Measurements from ENCODE around the gene RBP5.

Gene RBP5

GRCh38 chr12:7158781-7159609, 30.3 kb upstream of the RBP5 start:
- no peak for FAIRE-seq
- no peak for DNase-seq (ENCODE audit: insufficient read length, low spot score)
- TF ChIP-seq SPI1 (IDR thresholded peaks at IDR 0.05; ENCODE audit: low read depth, low read length) (no peak), POLR2AphosphoS5 (IDR thresholded peaks at IDR 0.05; ENCODE audit: low read depth, low read length) (no peak), POLR2A (IDR thresholded peaks at IDR 0.05; ENCODE audit: low read depth, low read length) (no peak), POU2F2 (IDR thresholded peaks at IDR 0.05; ENCODE audit: low read depth, low read length) (no peak), PAX5 (IDR thresholded peaks at IDR 0.05; ENCODE audit: insufficient read depth, low read length, severe bottlenecking) (no peak), TAF1 (IDR thresholded peaks at IDR 0.05; ENCODE audit: low read depth, low read length) (no peak)

DNA sequence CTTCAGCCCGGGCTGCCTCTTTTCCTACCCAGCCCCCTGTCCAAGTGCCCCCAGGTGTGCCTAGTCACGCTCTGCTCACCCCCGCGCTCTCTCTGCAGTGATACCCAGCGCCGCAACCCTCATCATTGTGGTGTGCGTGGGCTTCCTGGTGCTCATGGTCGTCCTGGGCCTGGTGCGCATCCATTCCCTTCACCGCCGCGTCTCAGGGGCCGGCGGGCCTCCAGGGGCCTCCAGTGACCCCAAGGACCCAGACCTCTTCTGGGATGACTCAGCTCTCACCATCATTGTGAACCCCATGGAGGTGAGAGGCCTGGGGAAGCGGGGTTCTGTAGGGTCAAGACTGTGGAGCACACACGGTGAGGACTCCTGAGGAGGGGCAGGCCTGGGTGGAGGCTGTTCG, 28.7 kb upstream of the RBP5 start:
- no peak for DNase-seq (ENCODE audit: insufficient read length, low spot score)
- FAIRE-seq, result no peak
- no peak for TF ChIP-seq PAX5 (IDR thresholded peaks at IDR 0.05; ENCODE audit: insufficient read depth, low read length, severe bottlenecking)
- TF ChIP-seq SPI1 (IDR thresholded peaks at IDR 0.05; ENCODE audit: low read depth, low read length), result no peak
- TF ChIP-seq POLR2A (IDR thresholded peaks at IDR 0.05; ENCODE audit: low read depth, low read length), result no peak
- TF ChIP-seq POLR2AphosphoS5 (IDR thresholded peaks at IDR 0.05; ENCODE audit: low read depth, low read length), result no peak
- TF ChIP-seq POU2F2 (IDR thresholded peaks at IDR 0.05; ENCODE audit: low read depth, low read length), result no peak
- TF ChIP-seq TAF1 (IDR thresholded peaks at IDR 0.05; ENCODE audit: low read depth, low read length), result no peak

DNA sequence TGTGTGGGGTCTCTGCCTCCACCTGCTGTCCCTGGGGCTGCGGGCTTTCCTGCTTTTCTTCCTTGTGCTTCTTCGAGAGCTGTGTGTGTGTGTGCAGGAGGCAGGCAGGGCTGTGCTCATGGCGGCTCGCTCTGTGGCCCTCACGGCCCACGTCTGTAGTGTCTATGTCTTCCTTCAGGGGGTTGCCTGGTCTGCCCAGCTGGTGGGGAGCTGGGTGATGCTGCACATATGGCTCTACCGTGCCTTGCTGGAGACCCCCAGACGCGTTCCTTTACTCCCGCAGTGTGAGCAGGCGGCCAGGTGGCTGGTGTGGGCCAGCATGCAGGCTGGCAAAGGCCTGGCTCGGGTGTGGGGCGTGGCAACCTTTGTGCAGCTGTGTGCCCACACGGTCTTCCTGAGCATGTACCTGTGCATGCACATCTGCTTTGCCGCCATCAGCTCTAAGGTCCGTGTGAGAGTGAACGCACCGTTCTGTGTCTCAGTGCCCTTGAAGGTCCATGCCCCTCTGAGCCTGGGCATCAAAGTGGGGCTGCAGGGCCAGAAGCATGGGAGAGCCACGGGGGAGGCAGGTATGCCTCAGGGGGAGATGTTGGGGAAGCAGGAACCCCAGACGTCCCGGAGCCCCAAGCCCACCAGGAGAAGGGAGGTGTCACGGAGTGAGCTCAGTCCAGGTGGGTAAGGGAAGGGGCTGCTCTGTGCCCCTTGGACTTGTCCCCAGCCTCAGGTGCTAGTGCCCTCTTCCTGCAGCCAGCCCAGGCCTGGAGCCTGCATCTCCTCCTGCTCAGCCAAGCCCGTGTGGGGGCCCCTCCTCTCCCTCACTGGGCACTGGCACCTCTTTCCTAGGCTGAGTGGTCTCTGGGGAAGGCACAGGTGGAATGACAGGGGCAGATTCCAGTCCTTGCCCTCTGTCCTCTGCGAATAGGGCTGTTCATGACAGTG, 27.8 kb upstream of the RBP5 start:
- DNase-seq (ENCODE audit: insufficient read length, low spot score) (no peak), FAIRE-seq (no peak)
- no peak for TF ChIP-seq POU2F2 (IDR thresholded peaks at IDR 0.05; ENCODE audit: low read depth, low read length)
- TF ChIP-seq PAX5 (IDR thresholded peaks at IDR 0.05; ENCODE audit: insufficient read depth, low read length, severe bottlenecking), result no peak
- no peak for TF ChIP-seq TAF1 (IDR thresholded peaks at IDR 0.05; ENCODE audit: low read depth, low read length)
- no peak for TF ChIP-seq POLR2A (IDR thresholded peaks at IDR 0.05; ENCODE audit: low read depth, low read length)
- no peak for TF ChIP-seq POLR2AphosphoS5 (IDR thresholded peaks at IDR 0.05; ENCODE audit: low read depth, low read length)
- no peak for TF ChIP-seq SPI1 (IDR thresholded peaks at IDR 0.05; ENCODE audit: low read depth, low read length)

DNA sequence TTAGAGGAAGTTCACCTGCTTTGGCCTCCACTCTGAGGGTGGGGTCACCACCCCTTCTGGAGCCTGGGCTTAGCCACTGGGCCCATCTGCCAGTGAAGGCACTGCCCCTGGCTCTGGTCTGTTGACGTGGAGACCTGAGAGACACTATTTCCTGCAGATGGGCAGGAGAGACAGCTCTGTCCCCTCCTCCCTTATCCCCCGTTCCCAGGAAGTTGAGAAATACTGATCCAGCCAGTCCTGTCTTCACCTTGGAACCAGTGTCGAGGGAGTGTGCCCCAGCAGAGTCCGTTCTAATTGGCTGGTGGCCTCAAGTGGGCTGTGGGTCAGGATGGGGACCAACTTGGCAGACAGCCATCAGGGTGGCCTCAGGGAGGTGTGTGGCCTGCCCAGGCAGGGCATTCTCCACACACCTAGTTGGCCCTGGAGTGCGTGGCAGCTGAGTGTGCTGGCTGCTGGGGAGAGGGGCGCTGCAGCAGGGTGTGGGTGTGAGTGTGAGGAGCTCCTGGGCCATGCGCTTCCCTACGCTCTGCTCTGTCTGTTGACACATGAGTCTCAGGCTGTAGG, 26.9 kb upstream of the RBP5 start:
- TF ChIP-seq TAF1 (IDR thresholded peaks at IDR 0.05; ENCODE audit: low read depth, low read length), result no peak
- TF ChIP-seq POLR2A (IDR thresholded peaks at IDR 0.05; ENCODE audit: low read depth, low read length), result no peak
- TF ChIP-seq SPI1 (IDR thresholded peaks at IDR 0.05; ENCODE audit: low read depth, low read length), result no peak
- TF ChIP-seq PAX5 (IDR thresholded peaks at IDR 0.05; ENCODE audit: insufficient read depth, low read length, severe bottlenecking), result no peak
- TF ChIP-seq POLR2AphosphoS5 (IDR thresholded peaks at IDR 0.05; ENCODE audit: low read depth, low read length), result no peak
- TF ChIP-seq POU2F2 (IDR thresholded peaks at IDR 0.05; ENCODE audit: low read depth, low read length), result no peak
- no peak for DNase-seq (ENCODE audit: insufficient read length, low spot score)
- no peak for FAIRE-seq

GRCh38 chr12:7154901-7155470, 26.3 kb upstream of the RBP5 start:
- TF ChIP-seq POU2F2 (IDR thresholded peaks at IDR 0.05; ENCODE audit: low read depth, low read length), result no peak
- no peak for TF ChIP-seq PAX5 (IDR thresholded peaks at IDR 0.05; ENCODE audit: insufficient read depth, low read length, severe bottlenecking)
- no peak for TF ChIP-seq TAF1 (IDR thresholded peaks at IDR 0.05; ENCODE audit: low read depth, low read length)
- no peak for TF ChIP-seq SPI1 (IDR thresholded peaks at IDR 0.05; ENCODE audit: low read depth, low read length)
- no peak for TF ChIP-seq POLR2AphosphoS5 (IDR thresholded peaks at IDR 0.05; ENCODE audit: low read depth, low read length)
- no peak for TF ChIP-seq POLR2A (IDR thresholded peaks at IDR 0.05; ENCODE audit: low read depth, low read length)
- DNase-seq (ENCODE audit: insufficient read length, low spot score), result no peak
- FAIRE-seq, result no peak

GRCh38 chr12:7154042-7154441, 25.4 kb upstream of the RBP5 start:
- TF ChIP-seq SPI1 (IDR thresholded peaks at IDR 0.05; ENCODE audit: low read depth, low read length) (no peak), POLR2A (IDR thresholded peaks at IDR 0.05; ENCODE audit: low read depth, low read length) (no peak), POLR2AphosphoS5 (IDR thresholded peaks at IDR 0.05; ENCODE audit: low read depth, low read length) (no peak), POU2F2 (IDR thresholded peaks at IDR 0.05; ENCODE audit: low read depth, low read length) (no peak), PAX5 (IDR thresholded peaks at IDR 0.05; ENCODE audit: insufficient read depth, low read length, severe bottlenecking) (no peak), TAF1 (IDR thresholded peaks at IDR 0.05; ENCODE audit: low read depth, low read length) (no peak)
- DNase-seq (ENCODE audit: insufficient read length, low spot score), result no peak
- no peak for FAIRE-seq

DNA sequence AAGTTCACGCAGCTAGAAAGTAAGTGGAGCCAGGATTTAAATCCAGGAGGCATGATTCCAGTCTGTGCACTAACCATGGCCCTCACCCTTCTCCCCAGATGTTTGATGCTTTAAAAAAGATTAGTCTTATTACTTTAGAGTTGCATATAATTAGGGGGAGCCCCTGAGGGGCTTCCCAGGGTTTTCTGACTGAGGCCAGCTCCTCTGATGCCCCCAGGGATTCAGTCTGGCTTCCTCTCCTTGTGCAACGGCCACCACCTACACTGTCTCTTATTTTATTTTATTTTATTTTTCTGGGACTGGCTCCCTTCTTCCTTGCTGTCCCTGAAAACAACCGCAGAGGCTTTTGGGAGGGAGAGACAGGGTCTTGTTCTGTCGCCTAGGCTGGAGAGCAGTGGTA, 24.1 kb upstream of the RBP5 start:
- FAIRE-seq (no peak), DNase-seq (ENCODE audit: insufficient read length, low spot score) (no peak)
- TF ChIP-seq PAX5 (IDR thresholded peaks at IDR 0.05; ENCODE audit: insufficient read depth, low read length, severe bottlenecking) (no peak), SPI1 (IDR thresholded peaks at IDR 0.05; ENCODE audit: low read depth, low read length) (no peak), POLR2A (IDR thresholded peaks at IDR 0.05; ENCODE audit: low read depth, low read length) (no peak), POLR2AphosphoS5 (IDR thresholded peaks at IDR 0.05; ENCODE audit: low read depth, low read length) (no peak), POU2F2 (IDR thresholded peaks at IDR 0.05; ENCODE audit: low read depth, low read length) (no peak), TAF1 (IDR thresholded peaks at IDR 0.05; ENCODE audit: low read depth, low read length) (no peak)

DNA sequence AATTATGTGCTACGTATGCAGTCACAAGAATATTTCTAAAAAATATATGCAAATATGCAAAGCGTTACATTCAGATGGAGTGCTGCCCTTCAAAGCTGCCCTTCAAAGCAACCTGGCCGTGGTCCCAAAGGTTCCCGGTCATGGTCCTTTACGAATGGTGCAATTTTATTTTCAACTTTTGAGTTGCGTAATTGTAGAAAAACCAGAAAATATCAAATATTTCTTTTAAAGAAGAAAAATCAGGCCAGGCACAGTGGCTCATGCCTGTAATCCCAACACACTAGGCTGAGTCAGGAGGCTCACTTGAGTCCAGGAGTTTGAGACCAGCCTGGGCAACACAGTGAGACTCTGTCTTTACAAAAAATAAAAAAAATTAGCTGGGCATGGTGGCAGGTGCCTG, 22.8 kb upstream of the RBP5 start:
- DNase-seq (ENCODE audit: insufficient read length, low spot score), result no peak
- no peak for TF ChIP-seq TAF1 (IDR thresholded peaks at IDR 0.05; ENCODE audit: low read depth, low read length)
- TF ChIP-seq PAX5 (IDR thresholded peaks at IDR 0.05; ENCODE audit: insufficient read depth, low read length, severe bottlenecking), result no peak
- TF ChIP-seq SPI1 (IDR thresholded peaks at IDR 0.05; ENCODE audit: low read depth, low read length), result no peak
- no peak for TF ChIP-seq POLR2A (IDR thresholded peaks at IDR 0.05; ENCODE audit: low read depth, low read length)
- TF ChIP-seq POLR2AphosphoS5 (IDR thresholded peaks at IDR 0.05; ENCODE audit: low read depth, low read length), result no peak
- no peak for TF ChIP-seq POU2F2 (IDR thresholded peaks at IDR 0.05; ENCODE audit: low read depth, low read length)
- FAIRE-seq, result no peak
